ENCODE data around the gene SMYD2.
A peak's percentile ranks its signal among the peaks of the same experiment; 100 is the strongest.

SMYD2 gene

GRCh38 chr1:214330715-214331114 is 49.8 kb downstream of the SMYD2 start:
- Histone ChIP-seq H3K79me2 (no peaks in the 10 kb centered on the region), H2AFZ (no peak overlapping the region), H3K27ac (no peak overlapping the region), H3K27me3 (ENCODE audit: control insufficient read depth, insufficient read depth, low read length) (no peaks in the 10 kb centered on the region), H3K4me2 (ENCODE audit: low read length) (no peak overlapping the region), H3K9me3 (ENCODE audit: control insufficient read depth, low read length) (no peaks in the 10 kb centered on the region), H3K9ac (no peak overlapping the region), H3K36me3 (ENCODE audit: control insufficient read depth, insufficient read depth, low read length) (no peaks in the 10 kb centered on the region), H3K4me3 (ENCODE audit: low read depth, low read length) (no peak overlapping the region), H3K4me1 (no peaks in the 10 kb centered on the region)
- TF ChIP-seq CTCF (IDR thresholded peaks at IDR 0.05): no peak

GRCh38 chr1:214331180-214331579 is 50.2 kb downstream of the SMYD2 start:
- no peaks in the 10 kb centered on the region for H3K79me2 ChIP-seq
- no peaks in the 10 kb centered on the region for H3K27me3 ChIP-seq (ENCODE audit: control insufficient read depth, insufficient read depth, low read length)
- no peaks in the 10 kb centered on the region for H3K9me3 ChIP-seq (ENCODE audit: control insufficient read depth, low read length)
- no peak overlapping the region for H2AFZ ChIP-seq
- H3K4me1 ChIP-seq: no peaks in the 10 kb centered on the region
- H3K4me3 ChIP-seq (ENCODE audit: low read depth, low read length): no peak overlapping the region
- H3K36me3 ChIP-seq (ENCODE audit: control insufficient read depth, insufficient read depth, low read length): no peaks in the 10 kb centered on the region
- H3K9ac ChIP-seq: no peak overlapping the region
- H3K4me2 ChIP-seq (ENCODE audit: low read length): no peak overlapping the region
- H3K27ac ChIP-seq: no peak overlapping the region
- TF ChIP-seq CTCF (IDR thresholded peaks at IDR 0.05): no peak

GRCh38 chr1:214331827-214332423 is 51.0 kb downstream of the SMYD2 start:
- Histone ChIP-seq H3K4me1 (no peaks in the 10 kb centered on the region), H3K27me3 (ENCODE audit: control insufficient read depth, insufficient read depth, low read length) (no peaks in the 10 kb centered on the region), H3K79me2 (no peaks in the 10 kb centered on the region), H3K36me3 (ENCODE audit: control insufficient read depth, insufficient read depth, low read length) (no peaks in the 10 kb centered on the region), H2AFZ (no peak overlapping the region), H3K9me3 (ENCODE audit: control insufficient read depth, low read length) (no peaks in the 10 kb centered on the region), H3K4me2 (ENCODE audit: low read length) (no peak overlapping the region), H3K27ac (no peak overlapping the region), H3K9ac (no peak overlapping the region), H3K4me3 (ENCODE audit: low read depth, low read length) (no peak overlapping the region)
- peak; percentile 49 for TF ChIP-seq CTCF (IDR thresholded peaks at IDR 0.05)

- Histone ChIP-seq H3K4me1 (no peaks in the 10 kb centered on the region), H3K27me3 (ENCODE audit: control insufficient read depth, insufficient read depth, low read length) (no peaks in the 10 kb centered on the region), H3K27ac (no peak overlapping the region), H3K9me3 (ENCODE audit: control insufficient read depth, low read length) (no peaks in the 10 kb centered on the region), H3K4me2 (ENCODE audit: low read length) (no peak overlapping the region), H3K79me2 (no peaks in the 10 kb centered on the region), H3K36me3 (ENCODE audit: control insufficient read depth, insufficient read depth, low read length) (no peaks in the 10 kb centered on the region), H3K9ac (no peak overlapping the region), H2AFZ (no peak overlapping the region), H3K4me3 (ENCODE audit: low read depth, low read length) (no peak overlapping the region)
- TF ChIP-seq CTCF (IDR thresholded peaks at IDR 0.05): peak; percentile 58
Measured at GRCh38 chr1:214332946-214333798, 52.2 kb downstream of the SMYD2 start.
